HepG2 (cell line): ENCODE data around the gene CERT1. TPM values are rescaled to one million over a fixed set of nuclear protein-coding genes. Genes with fewer than 3 reads are reported as not detected.

Experiments
- ATAC-seq: fragments of 200-7000 bp; cut with Tn5 transposase; 3 replicates; pipeline ENCODE4 v1.9.1; 2020; ENCODE audit warnings: mild to moderate bottlenecking, moderate library complexity
- BruUV-seq: library from RNA; stranded (reverse); fragments of 400-500 nt; replicated peaks from 2 replicates; lab custom pipeline; 2021; lab: Mats Ljungman, UMichigan
- CTCF ChIA-PET: fragments of 300-600 bp; formaldehyde crosslinking; extraction: SDS; loops from one replicate; lab custom pipeline; 2021; ENCODE audit warnings: low total read pairs, inconsistent platforms, low intra/inter-chr PET ratio; lab: Yijun Ruan, JAX
- POLR2A ChIA-PET: fragments of 350-600 bp; sonication (Branson Sonifier 250); formaldehyde crosslinking; loops from one replicate; lab custom pipeline; 2020; ENCODE audit warnings: antibody characterized with exemption, inconsistent platforms; lab: Yijun Ruan, JAX
- DNase-seq: peaks from one replicate; pipeline ENCODE4 v3.0.0-alpha.2; 2015; ENCODE audit warnings: low spot score
- FAIRE-seq: peaks from 3 replicates; lab custom pipeline; 2011; peaks lifted over from hg19 to GRCh38; lab: Jason Lieb, UNC
- H2AFZ ChIP-seq: one replicate; pipeline ENCODE4 v1.6.1; 2011; ENCODE audit warnings: low read length, inconsistent platforms
- H3K27ac ChIP-seq: fragments of 300-600 bp; 3 replicates; pipeline ENCODE4 v1.8.0; 2011; ENCODE audit warnings: mixed run types, mild to moderate bottlenecking, mixed read lengths, low read length, inconsistent platforms; ENCODE audit not compliant: insufficient read depth; ENCODE audit errors: extremely low read length
- H3K27me3 ChIP-seq, 2 experiments: fragments of 200-600 bp in 1 of 2; 2 replicates in 1 of 2; 3 replicates in 1 of 2; pipeline versions ENCODE4 v1.6.0 to v1.8.0; 2011; ENCODE audit warnings: low read length in 2 of 2, mild to moderate bottlenecking in 2 of 2, moderate library complexity in 2 of 2, inconsistent platforms in 1 of 2; ENCODE audit not compliant: insufficient read depth in 2 of 2, control insufficient read depth in 1 of 2
- H3K36me3 ChIP-seq, 2 experiments: fragments of 200-600 bp in 1 of 2; replicated peaks in 1 of 2; 2 replicates in 1 of 2; 3 replicates in 1 of 2; pipeline versions ENCODE4 v1.5.1 to v1.8.0; 2011; ENCODE audit warnings: low read length in 2 of 2, inconsistent platforms in 1 of 2; ENCODE audit not compliant: insufficient read depth in 2 of 2, control insufficient read depth in 1 of 2
- H3K4me1 ChIP-seq: 2 replicates; pipeline ENCODE4 v1.5.1; 2012; ENCODE audit warnings: low read length, inconsistent platforms; ENCODE audit not compliant: insufficient read depth
- H3K4me2 ChIP-seq: 2 replicates; pipeline ENCODE4 v1.6.0; 2011; ENCODE audit warnings: low read depth, low read length, inconsistent platforms
- H3K4me3 ChIP-seq, 3 experiments: fragments of 200-600 bp in 1 of 3; sonication (generic), shearing (Covaris generic) in 1 of 3; replicated peaks in 1 of 3; 2 replicates each; pipeline ENCODE4 v1.5.1; 2011 to 2016; ENCODE audit warnings: low read length in 3 of 3, inconsistent platforms in 2 of 3, low read depth in 2 of 3, mild to moderate bottlenecking in 2 of 3, control low read depth in 1 of 3, mixed read lengths in 1 of 3; ENCODE audit not compliant: insufficient read depth in 1 of 3
- H3K79me2 ChIP-seq: one replicate; pipeline ENCODE4 v1.6.1; 2011; ENCODE audit warnings: low read length, inconsistent platforms; ENCODE audit not compliant: insufficient read depth
- H3K9ac ChIP-seq: 2 replicates; pipeline ENCODE4 v1.6.0; 2011; ENCODE audit warnings: mild to moderate bottlenecking, low read depth, low read length, inconsistent platforms; ENCODE audit not compliant: insufficient read depth
- H3K9me3 ChIP-seq: 2 replicates; pipeline ENCODE4 v1.5.1; 2012; ENCODE audit warnings: mild to moderate bottlenecking, low read length
- H4K20me1 ChIP-seq: 2 replicates; pipeline ENCODE4 v1.6.0; 2011; ENCODE audit warnings: inconsistent platforms, mild to moderate bottlenecking, low read length, moderate library complexity; ENCODE audit not compliant: insufficient read depth
- HOXA5 ChIP-seq: sonication (generic); formaldehyde crosslinking; IDR thresholded peaks from 2 replicates; pipeline ENCODE4 v1.4.0; 2020; ENCODE audit warnings: missing genetic modification reagents
- MXD4 ChIP-seq: IDR thresholded peaks from 2 replicates; pipeline ENCODE4 v1.6.1; 2016; ENCODE audit warnings: mild to moderate bottlenecking, missing biosample characterization, missing genetic modification reagents
- NCOR1 ChIP-seq: fragments of 200-600 bp; sonication (generic); IDR thresholded peaks from 2 replicates; pipeline ENCODE4 v1.7.0; 2017; ENCODE audit warnings: antibody characterized with exemption, low read length, borderline replicate concordance
- RFX1 ChIP-seq: fragments of 450-650 bp; IDR thresholded peaks from 2 replicates; pipeline ENCODE4 v1.6.1; 2017
- SOX5 ChIP-seq: IDR thresholded peaks from 2 replicates; pipeline ENCODE4 v1.6.1; 2016; ENCODE audit warnings: borderline replicate concordance
- TEAD2 ChIP-seq: sonication (generic); formaldehyde crosslinking; IDR thresholded peaks from 2 replicates; pipeline ENCODE4 v1.9.0; 2021; ENCODE audit warnings: missing genetic modification reagents
- ZFP82 ChIP-seq: sonication (generic); formaldehyde crosslinking; IDR thresholded peaks from 2 replicates; pipeline ENCODE4 v1.5.1; 2020; ENCODE audit warnings: mild to moderate bottlenecking, missing genetic modification reagents, borderline replicate concordance
- ZNF710 ChIP-seq: sonication (generic); formaldehyde crosslinking; IDR thresholded peaks from 2 replicates; pipeline ENCODE4 v1.5.0; 2020; ENCODE audit warnings: mild to moderate bottlenecking, missing genetic modification reagents, borderline replicate concordance
- ZNF740 ChIP-seq: sonication (generic); formaldehyde crosslinking; IDR thresholded peaks from 2 replicates; pipeline ENCODE4 v1.4.0; 2020; ENCODE audit warnings: missing genetic modification reagents
- ZSCAN20 ChIP-seq: sonication (generic); formaldehyde crosslinking; IDR thresholded peaks from 2 replicates; pipeline ENCODE4 v1.4.0; 2020; ENCODE audit warnings: missing genetic modification reagents, mild to moderate bottlenecking, borderline replicate concordance
- ZSCAN30 ChIP-seq: sonication (generic); formaldehyde crosslinking; IDR thresholded peaks from 2 replicates; pipeline ENCODE4 v1.5.0; 2020; ENCODE audit warnings: mild to moderate bottlenecking, missing genetic modification reagents
- WGBS: methylation state at CpG from one replicate; pipeline ENCODE4 v1.1.6; 2017; ENCODE audit warnings: low lambda C conversion rate; 5-methylcytosine and 5-hydroxymethylcytosine counted together
- in situ Hi-C: cut with HindIII; loops from 2 replicates; pipeline ENCODE4 v1.10.0; 2017; ENCODE audit warnings: low pct_unique_long_range_greater_than_20kb; ENCODE audit not compliant: extremely low pct_ligation_motif_present
- intact Hi-C: fragments of 100-400 bp; cut with micrococcal nuclease; formaldehyde crosslinking; loops from one replicate; pipeline ENCODE4 v1.10.0; 2022; ENCODE audit not compliant: unreplicated experiment
- polyA plus RNA-seq, 8 experiments: library from polyadenylated mRNA; depleted of rRNA in 3 of 8; stranded (reverse) in 7 of 8; unstranded in 1 of 8; fragments of >200 nt; fragmentation: Illumina TruSeq in 4 of 8; extraction: Trizol in 4 of 8; gene quantifications; 2 replicates each; pipeline versions ENCODE4 v1.2.1 to v1.2.3, GENCODE V29; 2011 to 2016; ENCODE audit warnings: low read depth in 4 of 8, missing spikeins in 1 of 8, mixed read lengths in 1 of 8; ENCODE audit not compliant: insufficient read depth in 1 of 8
- total RNA-seq, 5 experiments: library from RNA; depleted of rRNA; stranded (reverse); fragments of >200 nt; fragmentation: Illumina TruSeq; extraction: Trizol; gene quantifications; 2 replicates each; pipeline ENCODE4 v1.2.3, GENCODE V29; 2016; ENCODE audit warnings: low read depth in 1 of 5
- TF ChIP-seq, protein P1 (sequence below): sonication (generic); formaldehyde crosslinking; IDR thresholded peaks from 2 replicates; pipeline ENCODE4 v1.4.0; 2020; ENCODE audit warnings: missing genetic modification reagents, low read depth, mild to moderate bottlenecking, borderline replicate concordance

Gene CERT1
- total and polyA plus RNA-seq, 2 of the 13 experiments (the other 11 are each of a cell fraction or from before 2014, with no cell fraction given): 8.2 to 12.7 TPM

DNA sequence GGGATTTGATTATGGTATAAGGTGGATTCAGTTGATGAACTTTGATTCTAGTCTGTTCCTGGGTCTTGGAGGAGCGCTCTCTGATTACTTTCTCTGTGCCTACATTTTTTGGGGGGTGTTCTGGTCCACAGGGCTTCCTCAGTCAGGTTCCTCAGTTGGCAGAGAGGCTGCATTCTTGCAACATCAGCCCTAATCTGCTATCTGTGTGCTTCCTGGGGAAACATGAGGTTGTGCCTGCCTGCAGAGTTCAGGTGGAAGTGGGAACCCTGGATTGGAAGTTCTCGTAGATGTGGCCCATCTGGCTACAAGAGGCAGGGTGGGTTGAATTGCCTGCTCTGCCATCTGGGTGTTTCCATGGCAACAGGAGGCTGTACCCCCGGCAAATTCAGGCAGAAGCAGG, 24.7 kb upstream of the CERT1 start:
- H2AFZ ChIP-seq: no peak overlapping the region
- H3K27ac ChIP-seq: no peak overlapping the region
- ChIA-PET CTCF (no interaction called here), POLR2A (no interaction called here)
- H3K27me3 ChIP-seq: no peaks in the 10 kb centered on the region
- ATAC-seq: no peak
- intact Hi-C loops (no loop called here), in situ Hi-C loops (no loop called here)
- no peaks in the 10 kb centered on the region for H3K4me1 ChIP-seq
- DNase-seq: no peak
- H4K20me1 ChIP-seq: 0 out of 2 replicates have a peak, but pooled peaks cover 3% of the 10 kb centered on the region
- no peak overlapping the region for H3K9ac ChIP-seq
- no peaks in the 10 kb centered on the region for H3K36me3 ChIP-seq
- peaks cover 9% of the 10 kb centered on the region for H3K79me2 ChIP-seq
- BruUV-seq: no TSS peak
- H3K4me2 ChIP-seq: no peak overlapping the region
- TF ChIP-seq NCOR1 (no peak), RFX1 (peak; percentile 20; the same call in 1 of the 2 replicates)
- TF ChIP-seq, protein P1, sequence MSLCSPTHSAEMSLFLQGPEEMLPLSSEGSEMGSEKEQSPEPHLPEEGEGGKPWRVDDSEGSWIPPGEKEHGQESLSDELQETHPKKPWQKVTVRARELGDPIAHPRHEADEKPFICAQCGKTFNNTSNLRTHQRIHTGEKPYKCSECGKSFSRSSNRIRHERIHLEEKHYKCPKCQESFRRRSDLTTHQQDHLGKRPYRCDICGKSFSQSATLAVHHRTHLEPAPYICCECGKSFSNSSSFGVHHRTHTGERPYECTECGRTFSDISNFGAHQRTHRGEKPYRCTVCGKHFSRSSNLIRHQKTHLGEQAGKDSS (CRISPR knock-in tag): no peak
- H3K4me3 ChIP-seq: no peak overlapping the region
- WGBS: 94% methylated on average over 2 of the region's 3 CpGs
- H3K9me3 ChIP-seq: no peaks in the 10 kb centered on the region
- FAIRE-seq: no peak

DNA sequence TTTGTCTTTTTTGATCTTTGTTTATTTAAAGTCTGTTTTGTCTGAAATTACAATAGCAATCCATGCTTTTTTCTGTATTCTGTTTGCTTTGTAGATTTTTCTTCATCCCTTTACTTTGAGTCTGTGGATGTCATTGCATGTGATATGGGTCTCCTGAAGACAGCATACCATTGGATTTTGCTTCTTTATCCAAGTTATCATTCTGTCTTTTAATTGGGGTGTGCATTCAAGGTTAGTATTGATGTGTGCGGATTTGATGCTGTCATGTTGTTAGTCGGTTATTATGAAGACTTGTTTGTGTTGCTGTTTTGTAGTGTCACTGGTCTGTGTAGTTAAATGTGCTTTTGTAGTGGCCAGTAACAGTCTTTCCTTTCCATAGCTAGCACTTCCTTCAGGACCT, 23.3 kb upstream of the CERT1 start:
- 95% methylated on average over 2 of the region's 2 CpGs for WGBS
- no peak overlapping the region for H3K4me2 ChIP-seq
- H3K9me3 ChIP-seq: no peaks in the 10 kb centered on the region
- ChIA-PET POLR2A (no interaction called here), CTCF (no interaction called here)
- TF ChIP-seq ZSCAN30 (CRISPR knock-in tag): no peak
- TF ChIP-seq ZNF710 (CRISPR knock-in tag): no peak
- no peak for TF ChIP-seq ZFP82 (CRISPR knock-in tag)
- no peak for TF ChIP-seq MXD4 (CRISPR knock-in tag)
- TF ChIP-seq SOX5 (CRISPR knock-in tag): no peak
- TF ChIP-seq HOXA5 (CRISPR knock-in tag): no peak
- no peak for TF ChIP-seq TEAD2
- TF ChIP-seq ZSCAN20: no peak
- no peak for TF ChIP-seq ZNF740 (CRISPR knock-in tag)
- peak; percentile 12 for FAIRE-seq
- H3K4me3 ChIP-seq: no peak overlapping the region
- H2AFZ ChIP-seq: no peak overlapping the region
- no TSS peak for BruUV-seq
- in situ Hi-C loops: no loop called here
- intact Hi-C loops: no loop called here
- no peak for DNase-seq
- H3K9ac ChIP-seq: no peak overlapping the region
- peaks cover 9% of the 10 kb centered on the region for H3K79me2 ChIP-seq
- no peaks in the 10 kb centered on the region for H3K27me3 ChIP-seq
- H3K4me1 ChIP-seq: no peaks in the 10 kb centered on the region
- no peak overlapping the region for H3K27ac ChIP-seq
- H3K36me3 ChIP-seq: no peaks in the 10 kb centered on the region
- H4K20me1 ChIP-seq: 0 out of 2 replicates have a peak, but pooled peaks cover 3% of the 10 kb centered on the region
- no peak for ATAC-seq
